HepG2 (cell line): ENCODE data around the gene USE1. TPM values are rescaled to one million over a fixed set of nuclear protein-coding genes. Genes with fewer than 3 reads are reported as not detected.

Experiments used
- ATAC-seq: fragments of 200-7000 bp; cut with Tn5 transposase; 3 replicates; pipeline ENCODE4 v1.9.1; 2020; ENCODE audit warnings: mild to moderate bottlenecking, moderate library complexity
- BruUV-seq: library from RNA; stranded (reverse); fragments of 400-500 nt; replicated peaks from 2 replicates; lab custom pipeline; 2021; lab: Mats Ljungman, UMichigan
- CTCF ChIA-PET: fragments of 300-600 bp; formaldehyde crosslinking; extraction: SDS; loops from one replicate; lab custom pipeline; 2021; ENCODE audit warnings: low total read pairs, inconsistent platforms, low intra/inter-chr PET ratio; lab: Yijun Ruan, JAX
- POLR2A ChIA-PET: fragments of 350-600 bp; sonication (Branson Sonifier 250); formaldehyde crosslinking; loops from one replicate; lab custom pipeline; 2020; ENCODE audit warnings: antibody characterized with exemption, inconsistent platforms; lab: Yijun Ruan, JAX
- DNase-seq: peaks from one replicate; pipeline ENCODE4 v3.0.0-alpha.2; 2015; ENCODE audit warnings: low spot score
- FAIRE-seq: peaks from 3 replicates; lab custom pipeline; 2011; peaks lifted over from hg19 to GRCh38; lab: Jason Lieb, UNC
- H2AFZ ChIP-seq: one replicate; pipeline ENCODE4 v1.6.1; 2011; ENCODE audit warnings: low read length, inconsistent platforms
- H3K27ac ChIP-seq: fragments of 300-600 bp; 3 replicates; pipeline ENCODE4 v1.8.0; 2011; ENCODE audit warnings: mixed run types, mild to moderate bottlenecking, mixed read lengths, low read length, inconsistent platforms; ENCODE audit not compliant: insufficient read depth; ENCODE audit errors: extremely low read length
- H3K27me3 ChIP-seq, 2 experiments: fragments of 200-600 bp in 1 of 2; 2 replicates in 1 of 2; 3 replicates in 1 of 2; pipeline versions ENCODE4 v1.6.0 to v1.8.0; 2011; ENCODE audit warnings: low read length in 2 of 2, mild to moderate bottlenecking in 2 of 2, moderate library complexity in 2 of 2, inconsistent platforms in 1 of 2; ENCODE audit not compliant: insufficient read depth in 2 of 2, control insufficient read depth in 1 of 2
- H3K36me3 ChIP-seq, 2 experiments: fragments of 200-600 bp in 1 of 2; replicated peaks in 1 of 2; 2 replicates in 1 of 2; 3 replicates in 1 of 2; pipeline versions ENCODE4 v1.5.1 to v1.8.0; 2011; ENCODE audit warnings: low read length in 2 of 2, inconsistent platforms in 1 of 2; ENCODE audit not compliant: insufficient read depth in 2 of 2, control insufficient read depth in 1 of 2
- H3K4me1 ChIP-seq: 2 replicates; pipeline ENCODE4 v1.5.1; 2012; ENCODE audit warnings: low read length, inconsistent platforms; ENCODE audit not compliant: insufficient read depth
- H3K4me2 ChIP-seq: 2 replicates; pipeline ENCODE4 v1.6.0; 2011; ENCODE audit warnings: low read depth, low read length, inconsistent platforms
- H3K4me3 ChIP-seq, 3 experiments: fragments of 200-600 bp in 1 of 3; sonication (generic), shearing (Covaris generic) in 1 of 3; replicated peaks in 1 of 3; 2 replicates each; pipeline ENCODE4 v1.5.1; 2011 to 2016; ENCODE audit warnings: low read length in 3 of 3, inconsistent platforms in 2 of 3, low read depth in 2 of 3, mild to moderate bottlenecking in 2 of 3, control low read depth in 1 of 3, mixed read lengths in 1 of 3; ENCODE audit not compliant: insufficient read depth in 1 of 3
- H3K79me2 ChIP-seq: one replicate; pipeline ENCODE4 v1.6.1; 2011; ENCODE audit warnings: low read length, inconsistent platforms; ENCODE audit not compliant: insufficient read depth
- H3K9ac ChIP-seq: 2 replicates; pipeline ENCODE4 v1.6.0; 2011; ENCODE audit warnings: mild to moderate bottlenecking, low read depth, low read length, inconsistent platforms; ENCODE audit not compliant: insufficient read depth
- H3K9me3 ChIP-seq: 2 replicates; pipeline ENCODE4 v1.5.1; 2012; ENCODE audit warnings: mild to moderate bottlenecking, low read length
- H4K20me1 ChIP-seq: 2 replicates; pipeline ENCODE4 v1.6.0; 2011; ENCODE audit warnings: inconsistent platforms, mild to moderate bottlenecking, low read length, moderate library complexity; ENCODE audit not compliant: insufficient read depth
- CENPT ChIP-seq: sonication (generic); formaldehyde crosslinking; IDR thresholded peaks from 2 replicates; pipeline ENCODE4 v1.8.0; 2022; ENCODE audit warnings: low read depth, mild to moderate bottlenecking, moderate library complexity, missing genetic modification reagents
- DMAP1 ChIP-seq: IDR thresholded peaks from 2 replicates; pipeline ENCODE4 v1.6.1; 2016
- DR1 ChIP-seq: sonication (generic); formaldehyde crosslinking; IDR thresholded peaks from 2 replicates; pipeline ENCODE4 v1.8.0; 2021; ENCODE audit warnings: mild to moderate bottlenecking, missing genetic modification reagents, inconsistent platforms
- ESRRA ChIP-seq: sonication (generic); formaldehyde crosslinking; IDR thresholded peaks from 2 replicates; pipeline ENCODE4 v1.5.1; 2020; ENCODE audit warnings: mild to moderate bottlenecking, low read depth, missing genetic modification reagents
- GMEB1 ChIP-seq: sonication (generic); formaldehyde crosslinking; IDR thresholded peaks from 2 replicates; pipeline ENCODE4 v1.5.1; 2020; ENCODE audit warnings: missing genetic modification reagents, mild to moderate bottlenecking, borderline replicate concordance
- HDAC1 ChIP-seq: sonication (generic); formaldehyde crosslinking; IDR thresholded peaks from 2 replicates; pipeline ENCODE4 v1.5.1; 2020; ENCODE audit warnings: mild to moderate bottlenecking, missing genetic modification reagents
- HOXA5 ChIP-seq: sonication (generic); formaldehyde crosslinking; IDR thresholded peaks from 2 replicates; pipeline ENCODE4 v1.4.0; 2020; ENCODE audit warnings: missing genetic modification reagents
- MED13 ChIP-seq: sonication (generic); formaldehyde crosslinking; IDR thresholded peaks from 2 replicates; pipeline ENCODE4 v1.5.0; 2020; ENCODE audit warnings: missing genetic modification reagents
- PBX3 ChIP-seq: sonication (generic); formaldehyde crosslinking; IDR thresholded peaks from 2 replicates; pipeline ENCODE4 v1.8.1; 2023; ENCODE audit warnings: missing genetic modification reagents, inconsistent platforms, borderline replicate concordance
- PHF21A ChIP-seq: sonication (generic); formaldehyde crosslinking; IDR thresholded peaks from 2 replicates; pipeline ENCODE4 v1.5.0; 2020; ENCODE audit warnings: mild to moderate bottlenecking, missing genetic modification reagents
- SMYD3 ChIP-seq: sonication (generic); formaldehyde crosslinking; IDR thresholded peaks from 2 replicates; pipeline ENCODE4 v1.8.1; 2023; ENCODE audit warnings: mild to moderate bottlenecking, missing genetic modification reagents
- ZBED4 ChIP-seq: sonication (generic); formaldehyde crosslinking; IDR thresholded peaks from 2 replicates; pipeline ENCODE4 v1.4.0; 2020; ENCODE audit warnings: missing genetic modification reagents, borderline replicate concordance
- ZFP62 ChIP-seq: sonication (generic); formaldehyde crosslinking; IDR thresholded peaks from 2 replicates; pipeline ENCODE4 v1.4.0; 2020; ENCODE audit warnings: missing genetic modification reagents
- ZNF44 ChIP-seq: sonication (generic); formaldehyde crosslinking; IDR thresholded peaks from 2 replicates; pipeline ENCODE4 v1.5.1; 2020; ENCODE audit warnings: mild to moderate bottlenecking, missing genetic modification reagents
- ZNF616 ChIP-seq: sonication (generic); formaldehyde crosslinking; IDR thresholded peaks from 2 replicates; pipeline ENCODE4 v1.5.0; 2020; ENCODE audit warnings: low read depth, mild to moderate bottlenecking, missing genetic modification reagents
- ZNF629 ChIP-seq: sonication (generic); formaldehyde crosslinking; conservative IDR thresholded peaks from 2 replicates; pipeline ENCODE4 v1.5.0; 2020; ENCODE audit warnings: missing genetic modification reagents
- ZNF709 ChIP-seq: sonication (generic); formaldehyde crosslinking; IDR thresholded peaks from 2 replicates; pipeline ENCODE4 v1.5.0; 2020; ENCODE audit warnings: mild to moderate bottlenecking, missing genetic modification reagents
- ZNF724P ChIP-seq: sonication (generic); formaldehyde crosslinking; IDR thresholded peaks from 2 replicates; pipeline ENCODE4 v1.8.0; 2022; ENCODE audit warnings: missing genetic modification reagents, borderline replicate concordance
- ZNF746 ChIP-seq: sonication (generic); formaldehyde crosslinking; IDR thresholded peaks from 2 replicates; pipeline ENCODE4 v1.8.0; 2022; ENCODE audit warnings: mild to moderate bottlenecking, missing genetic modification reagents
- ZNF879 ChIP-seq: sonication (generic); formaldehyde crosslinking; IDR thresholded peaks from 2 replicates; pipeline ENCODE4 v1.8.1; 2023; ENCODE audit warnings: missing genetic modification reagents
- WGBS: methylation state at CpG from one replicate; pipeline ENCODE4 v1.1.6; 2017; ENCODE audit warnings: low lambda C conversion rate; 5-methylcytosine and 5-hydroxymethylcytosine counted together
- in situ Hi-C: cut with HindIII; loops from 2 replicates; pipeline ENCODE4 v1.10.0; 2017; ENCODE audit warnings: low pct_unique_long_range_greater_than_20kb; ENCODE audit not compliant: extremely low pct_ligation_motif_present
- intact Hi-C: fragments of 100-400 bp; cut with micrococcal nuclease; formaldehyde crosslinking; loops from one replicate; pipeline ENCODE4 v1.10.0; 2022; ENCODE audit not compliant: unreplicated experiment
- polyA plus RNA-seq, 8 experiments: library from polyadenylated mRNA; depleted of rRNA in 3 of 8; stranded (reverse) in 7 of 8; unstranded in 1 of 8; fragments of >200 nt; fragmentation: Illumina TruSeq in 4 of 8; extraction: Trizol in 4 of 8; gene quantifications; 2 replicates each; pipeline versions ENCODE4 v1.2.1 to v1.2.3, GENCODE V29; 2011 to 2016; ENCODE audit warnings: low read depth in 4 of 8, missing spikeins in 1 of 8, mixed read lengths in 1 of 8; ENCODE audit not compliant: insufficient read depth in 1 of 8
- total RNA-seq, 5 experiments: library from RNA; depleted of rRNA; stranded (reverse); fragments of >200 nt; fragmentation: Illumina TruSeq; extraction: Trizol; gene quantifications; 2 replicates each; pipeline ENCODE4 v1.2.3, GENCODE V29; 2016; ENCODE audit warnings: low read depth in 1 of 5

Gene USE1
- total and polyA plus RNA-seq, 2 of the 13 experiments (the other 11 are each of a cell fraction or from before 2014, with no cell fraction given) = 9.9 to 17.6 TPM

GRCh38 chr19:17194608-17195007 lies 20.5 kb upstream of the USE1 start (continued):
- TF ChIP-seq ZNF746 (CRISPR knock-in tag) (no peak), DMAP1 (CRISPR knock-in tag) (no peak)
- TF ChIP-seq, all 625 proteins: peak for 0

DNA sequence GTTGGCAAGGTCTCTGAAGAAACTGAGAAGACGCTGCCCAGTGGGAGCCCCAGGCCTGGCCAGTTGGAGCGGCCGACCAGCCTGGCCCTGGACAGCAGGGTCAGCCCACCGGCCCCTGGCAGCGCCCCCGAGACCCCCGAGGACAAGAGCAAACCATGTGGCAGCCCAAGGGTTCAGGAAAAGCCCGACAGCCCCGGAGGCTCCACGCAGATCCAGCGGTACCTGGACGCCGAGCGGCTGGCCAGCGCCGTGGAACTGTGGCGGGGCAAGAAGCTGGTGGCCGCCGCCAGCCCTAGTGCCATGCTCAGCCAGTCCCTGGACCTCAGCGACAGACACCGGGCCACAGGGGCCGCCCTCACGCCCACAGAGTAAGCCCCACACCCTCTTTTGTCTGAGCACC lies 20.1 kb upstream of the USE1 start:
- CTCF ChIA-PET = no interaction called here
- BruUV-seq = no TSS peak
- Histone ChIP-seq H3K27me3 (no peaks in the 10 kb centered on the region), H3K9ac (no peak overlapping the region), H3K27ac (no peak overlapping the region), H2AFZ (no peak overlapping the region), H3K4me3 (no peak overlapping the region), H3K4me1 (peaks cover 5% of the 10 kb centered on the region), H3K79me2 (no peaks in the 10 kb centered on the region), H3K9me3 (no peaks in the 10 kb centered on the region), H3K36me3 (peaks cover 17 to 21% of the 10 kb centered on the region in 2 experiments; a peak in 4 of 5 replicates), H3K4me2 (no peak overlapping the region), H4K20me1 (no peaks in the 10 kb centered on the region)
- WGBS = 100% methylated on average over 1 of the region's 23 CpGs
- DNase-seq = no peak
- in situ Hi-C loops (no loop called here), intact Hi-C loops (no loop called here)
- POLR2A ChIA-PET = no interaction called here
- FAIRE-seq = no peak
- ATAC-seq = no peak
- TF ChIP-seq ZBED4 (no peak), GMEB1 (CRISPR knock-in tag) (no peak), CENPT (CRISPR knock-in tag) (no peak), MED13 (CRISPR knock-in tag) (no peak), ZNF709 (no peak), ZNF879 (CRISPR knock-in tag) (no peak), ZNF616 (no peak), DR1 (CRISPR knock-in tag) (no peak), PHF21A (no peak), ZNF724P (no peak), ZNF629 (CRISPR knock-in tag) (no peak), ZFP62 (CRISPR knock-in tag) (no peak), ESRRA (CRISPR knock-in tag) (no peak), HDAC1 (CRISPR knock-in tag) (no peak), PBX3 (CRISPR knock-in tag) (no peak), HOXA5 (CRISPR knock-in tag) (no peak), SMYD3 (CRISPR knock-in tag) (no peak), ZNF44 (CRISPR knock-in tag) (no peak)
